Esophagus muscularis mucosa (tissue), 3 donors: ENCODE results near the gene SLCO3A1.

Source experiments
- CTCF ChIP-seq, 3 experiments: fragments of 200-600 bp in 2 of 3; fragments of 450-650 bp in 1 of 3; sonication (generic) in 2 of 3; IDR thresholded peaks; one replicate each; pipeline ENCODE4 v1.5.1; 2017 to 2019; ENCODE audit warnings: antibody characterized with exemption in 3 of 3, mild to moderate bottlenecking in 2 of 3, moderate library complexity in 1 of 3
- POLR2A ChIP-seq: fragments of 450-650 bp; IDR thresholded peaks from one replicate; pipeline ENCODE4 v1.6.1; 2017; ENCODE audit warnings: antibody characterized with exemption, moderate library complexity, mild to moderate bottlenecking, low read depth
- POLR2AphosphoS5 ChIP-seq, 2 donors: sonication (generic); formaldehyde crosslinking; IDR thresholded peaks; one replicate each; pipeline ENCODE4 v1.6.1; 2017; ENCODE audit warnings: antibody characterized with exemption in 2 of 2

GRCh38 chr15:92151741-92152140, 298.2 kb downstream of the SLCO3A1 start:
- TF ChIP-seq CTCF (IDR thresholded peaks at IDR 0.05) (no peak), POLR2A (no peak), POLR2AphosphoS5 (IDR thresholded peaks at IDR 0.05) (no peak)
